WTC11 (cell line): ENCODE data around the gene ASIC3. TPM values are rescaled to one million over a fixed set of nuclear protein-coding genes. Genes with fewer than 3 reads are reported as not detected.

ENCODE experiments used
- ATAC-seq: fragments of 200-7000 bp; cut with Tn5 transposase; 2 replicates; pipeline ENCODE4 v1.10.0; 2021; ENCODE audit warnings: mild to moderate bottlenecking, moderate library complexity
- CTCF ChIA-PET: fragments of 300-600 bp; sonication (Branson Sonifier 250); formaldehyde crosslinking; loops from one replicate; lab custom pipeline; 2021; ENCODE audit warnings: antibody characterized with exemption; lab: Charles Lee
- POLR2A ChIA-PET: fragments of 350-600 bp; sonication (Branson Sonifier 250); formaldehyde crosslinking; loops from one replicate; lab custom pipeline; 2021; ENCODE audit warnings: antibody characterized with exemption; lab: Charles Lee
- DNase-seq: peaks from one replicate; pipeline ENCODE4 v3.0.0; 2021; ENCODE audit warnings: low spot score
- H3K27ac Mint-ChIP-seq: 2 replicates; pipeline ENCODE4 v1.8.0; 2021; ENCODE audit warnings: mixed read lengths
- H3K27me3 Mint-ChIP-seq: 2 replicates; pipeline ENCODE4 v1.8.0; 2021; ENCODE audit warnings: low read depth, mild to moderate bottlenecking, moderate library complexity, mixed read lengths
- H3K36me3 Mint-ChIP-seq: 2 replicates; pipeline ENCODE4 v1.8.0; 2021; ENCODE audit warnings: mixed read lengths
- H3K4me1 Mint-ChIP-seq: 2 replicates; pipeline ENCODE4 v1.8.0; 2022; ENCODE audit warnings: mixed read lengths
- H3K4me3 Mint-ChIP-seq: 2 replicates; pipeline ENCODE4 v1.8.0; 2021; ENCODE audit warnings: mild to moderate bottlenecking, moderate library complexity, mixed read lengths
- H3K9me3 Mint-ChIP-seq: 2 replicates; pipeline ENCODE4 v1.8.0; 2021; ENCODE audit warnings: mixed read lengths
- AFF4 ChIP-seq: sonication (generic); formaldehyde crosslinking; IDR thresholded peaks from 2 replicates; pipeline ENCODE4 v1.8.1; 2023; ENCODE audit warnings: mild to moderate bottlenecking, missing genetic modification reagents, borderline replicate concordance
- ARID4B ChIP-seq: sonication (generic); formaldehyde crosslinking; IDR thresholded peaks from 2 replicates; pipeline ENCODE4 v1.8.0; 2023; ENCODE audit warnings: missing genetic modification reagents, mild to moderate bottlenecking, borderline replicate concordance
- ATF2 ChIP-seq: sonication (generic); formaldehyde crosslinking; IDR thresholded peaks from 2 replicates; pipeline ENCODE4 v1.8.1; 2022; ENCODE audit warnings: low read depth, missing genetic modification reagents, borderline replicate concordance
- ETV6 ChIP-seq: sonication (generic); formaldehyde crosslinking; IDR thresholded peaks from 2 replicates; pipeline ENCODE4 v1.8.1; 2022; ENCODE audit warnings: mild to moderate bottlenecking, missing genetic modification reagents
- GTF2I ChIP-seq: fragments of 250-450 bp; sonication (Bioruptor Pico); conservative IDR thresholded peaks from 2 replicates; pipeline ENCODE4 v1.4.0; 2021; ENCODE audit warnings: mild to moderate bottlenecking
- IRF2 ChIP-seq: sonication (generic); formaldehyde crosslinking; IDR thresholded peaks from 2 replicates; pipeline ENCODE4 v1.8.0; 2022; ENCODE audit warnings: low read depth, missing genetic modification reagents, borderline replicate concordance
- MLX ChIP-seq: sonication (generic); formaldehyde crosslinking; IDR thresholded peaks from 2 replicates; pipeline ENCODE4 v1.8.1; 2023; ENCODE audit warnings: mild to moderate bottlenecking, missing genetic modification reagents, moderate library complexity
- NFATC4 ChIP-seq: fragments of 250-450 bp; sonication (Bioruptor Pico); IDR thresholded peaks from 2 replicates; pipeline ENCODE4 v1.9.0; 2021; ENCODE audit warnings: mild to moderate bottlenecking
- PRRX2 ChIP-seq: fragments of 250-450 bp; sonication (Bioruptor Pico); IDR thresholded peaks from 2 replicates; pipeline ENCODE4 v1.8.0; 2021; ENCODE audit warnings: mild to moderate bottlenecking
- RELA ChIP-seq: sonication (generic); formaldehyde crosslinking; IDR thresholded peaks from 2 replicates; pipeline ENCODE4 v1.8.1; 2022; ENCODE audit warnings: missing genetic modification reagents, mild to moderate bottlenecking, borderline replicate concordance
- RORB ChIP-seq: fragments of 250-450 bp; sonication (Bioruptor Pico); IDR thresholded peaks from 2 replicates; pipeline ENCODE4 v1.9.0; 2021; ENCODE audit warnings: mild to moderate bottlenecking
- SMAD4 ChIP-seq: sonication (generic); formaldehyde crosslinking; IDR thresholded peaks from 2 replicates; pipeline ENCODE4 v1.8.0; 2022; ENCODE audit warnings: mild to moderate bottlenecking, missing genetic modification reagents
- SP1 ChIP-seq: sonication (generic); formaldehyde crosslinking; conservative IDR thresholded peaks from 2 replicates; pipeline ENCODE4 v1.8.1; 2022; ENCODE audit warnings: missing genetic modification reagents
- TCF7 ChIP-seq: sonication (generic); formaldehyde crosslinking; IDR thresholded peaks from 2 replicates; pipeline ENCODE4 v1.8.0; 2022; ENCODE audit warnings: mild to moderate bottlenecking, low read depth, missing genetic modification reagents, moderate library complexity
- USF2 ChIP-seq: sonication (generic); formaldehyde crosslinking; IDR thresholded peaks from 2 replicates; pipeline ENCODE4 v1.8.1; 2023; ENCODE audit warnings: mild to moderate bottlenecking, missing genetic modification reagents, moderate library complexity
- ZBTB21 ChIP-seq: sonication (generic); formaldehyde crosslinking; IDR thresholded peaks from 2 replicates; pipeline ENCODE4 v1.8.1; 2023; ENCODE audit warnings: mild to moderate bottlenecking, missing genetic modification reagents, borderline replicate concordance
- ZBTB43 ChIP-seq: sonication (generic); formaldehyde crosslinking; IDR thresholded peaks from 2 replicates; pipeline ENCODE4 v1.8.1; 2023; ENCODE audit warnings: mild to moderate bottlenecking, missing genetic modification reagents
- ZMAT4 ChIP-seq: fragments of 250-450 bp; sonication (Bioruptor Pico); IDR thresholded peaks from 2 replicates; pipeline ENCODE4 v1.9.0; 2021; ENCODE audit warnings: mild to moderate bottlenecking
- ZNF219 ChIP-seq: sonication (generic); formaldehyde crosslinking; IDR thresholded peaks from 2 replicates; pipeline ENCODE4 v1.8.0; 2023; ENCODE audit warnings: missing genetic modification reagents, mild to moderate bottlenecking, borderline replicate concordance
- ZNF317 ChIP-seq: sonication (generic); formaldehyde crosslinking; IDR thresholded peaks from 2 replicates; pipeline ENCODE4 v1.8.1; 2023; ENCODE audit warnings: low read depth, mild to moderate bottlenecking, moderate library complexity, missing genetic modification reagents, borderline replicate concordance
- ZNF416 ChIP-seq: fragments of 250-450 bp; sonication (Bioruptor Pico); IDR thresholded peaks from 2 replicates; pipeline ENCODE4 v1.9.0; 2021; ENCODE audit warnings: mild to moderate bottlenecking, inconsistent platforms
- ZNF423 ChIP-seq: fragments of 250-450 bp; sonication (Bioruptor Pico); IDR thresholded peaks from 2 replicates; pipeline ENCODE4 v2.1.2; 2022; ENCODE audit warnings: mild to moderate bottlenecking, moderate library complexity
- ZNF671 ChIP-seq: fragments of 250-450 bp; sonication (Bioruptor Pico); IDR thresholded peaks from 2 replicates; pipeline ENCODE4 v1.8.0; 2021; ENCODE audit warnings: mild to moderate bottlenecking
- total RNA-seq: library from RNA; stranded (reverse); gene quantifications from 3 replicates; pipeline ENCODE4 v1.2.3, GENCODE V29; 2021

Gene ASIC3
- total RNA-seq, 1 experiment from 2014 or later, result 5.5 TPM

GRCh38 chr7:151016505-151016904, 31.8 kb upstream of the ASIC3 start:
- no peak for TF ChIP-seq MLX
- no peak for TF ChIP-seq GTF2I (CRISPR knock-in tag)
- no peak for TF ChIP-seq ETV6 (CRISPR knock-in tag)
- no peak for TF ChIP-seq ATF2
- no peak for TF ChIP-seq ZNF219 (CRISPR knock-in tag)
- no peak for TF ChIP-seq RORB (CRISPR knock-in tag)
- TF ChIP-seq ZBTB21 (CRISPR knock-in tag), result no peak
- no peak for TF ChIP-seq ZMAT4 (CRISPR knock-in tag)
- no peak for TF ChIP-seq ZNF416 (CRISPR knock-in tag)
- TF ChIP-seq ZNF317 (CRISPR knock-in tag), result no peak
- TF ChIP-seq NFATC4 (CRISPR knock-in tag), result no peak
- TF ChIP-seq ZNF671 (CRISPR knock-in tag), result no peak
- TF ChIP-seq ZNF423, result no peak
- no peak for TF ChIP-seq USF2
- Mint-ChIP-seq H3K4me3 (no peak overlapping the region), H3K4me1 (peaks cover 47% of the 10 kb centered on the region), H3K9me3 (no peaks in the 10 kb centered on the region), H3K36me3 (no peaks in the 10 kb centered on the region), H3K27ac (no peak overlapping the region; the same call in 1 of the 2 replicates), H3K27me3 (peaks cover 86% of the 10 kb centered on the region)
- DNase-seq, result no peak
- CTCF ChIA-PET, result interaction anchor here (0.6 to 6.3 kb wide), 7 partner anchors 8 to 94 kb away, joined by 3 to 112 read pairs (median 34); partner anchors contain the start of genes ABCB8 and NOS3
- no peak for ATAC-seq
- POLR2A ChIA-PET, result interaction anchor here (0.9 kb wide), 1 partner anchor 24 kb away, joined by 3 read pairs; no protein-coding TSS in a partner anchor

GRCh38 chr7:151016942-151017341, 31.4 kb upstream of the ASIC3 start:
- DNase-seq (no peak), ATAC-seq (no peak)
- no peaks in the 10 kb centered on the region for H3K9me3 Mint-ChIP-seq
- no peaks in the 10 kb centered on the region for H3K36me3 Mint-ChIP-seq
- no peak overlapping the region for H3K4me3 Mint-ChIP-seq
- POLR2A ChIA-PET, result interaction anchor here (0.9 kb wide), 1 partner anchor 25 kb away, joined by 3 read pairs; no protein-coding TSS in a partner anchor
- H3K27me3 Mint-ChIP-seq, result peaks cover 86% of the 10 kb centered on the region
- H3K4me1 Mint-ChIP-seq, result peaks cover 47% of the 10 kb centered on the region
- no peak overlapping the region for H3K27ac Mint-ChIP-seq
- CTCF ChIA-PET, result interaction anchor here (0.6 to 6.3 kb wide), 12 partner anchors 8 to 140 kb away, joined by 3 to 112 read pairs (median 22); partner anchors contain the start of genes ABCB8 and NOS3
- TF ChIP-seq SP1 (no peak), TCF7 (CRISPR knock-in tag) (no peak), IRF2 (CRISPR knock-in tag) (no peak), ARID4B (CRISPR knock-in tag) (no peak), AFF4 (CRISPR knock-in tag) (no peak), PRRX2 (CRISPR knock-in tag) (no peak), ZBTB21 (CRISPR knock-in tag) (no peak), SMAD4 (CRISPR knock-in tag) (no peak), RELA (no peak), ZBTB43 (no peak)
